ENCODE measurements around the gene ELF1.
"Not testable (repeated sequence)": the region's sequence is repeated elsewhere in the genome, so short reads cannot be mapped to it uniquely, and the experiment has no call there.

DNA sequence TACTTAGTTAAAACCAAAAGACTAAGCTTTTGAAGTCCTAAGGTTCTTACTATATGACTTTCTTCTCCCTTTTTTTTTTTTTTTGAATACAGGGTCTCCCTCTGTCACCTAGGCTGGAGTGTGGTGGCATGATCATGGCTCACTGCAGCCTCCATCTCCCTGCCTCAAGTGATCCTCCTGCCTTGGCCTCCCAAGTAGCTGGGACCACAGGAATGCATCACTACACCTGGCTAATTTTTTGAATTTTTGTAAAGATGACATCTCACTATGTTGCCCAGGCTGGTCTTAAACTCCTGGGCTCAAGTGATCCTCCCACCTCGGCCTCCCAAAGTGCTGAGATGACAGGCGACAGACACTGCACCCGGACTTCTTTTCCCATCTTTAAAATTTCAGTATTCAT, 89.2 kb downstream of the ELF1 start:
- TF ChIP-seq, protein P1, sequence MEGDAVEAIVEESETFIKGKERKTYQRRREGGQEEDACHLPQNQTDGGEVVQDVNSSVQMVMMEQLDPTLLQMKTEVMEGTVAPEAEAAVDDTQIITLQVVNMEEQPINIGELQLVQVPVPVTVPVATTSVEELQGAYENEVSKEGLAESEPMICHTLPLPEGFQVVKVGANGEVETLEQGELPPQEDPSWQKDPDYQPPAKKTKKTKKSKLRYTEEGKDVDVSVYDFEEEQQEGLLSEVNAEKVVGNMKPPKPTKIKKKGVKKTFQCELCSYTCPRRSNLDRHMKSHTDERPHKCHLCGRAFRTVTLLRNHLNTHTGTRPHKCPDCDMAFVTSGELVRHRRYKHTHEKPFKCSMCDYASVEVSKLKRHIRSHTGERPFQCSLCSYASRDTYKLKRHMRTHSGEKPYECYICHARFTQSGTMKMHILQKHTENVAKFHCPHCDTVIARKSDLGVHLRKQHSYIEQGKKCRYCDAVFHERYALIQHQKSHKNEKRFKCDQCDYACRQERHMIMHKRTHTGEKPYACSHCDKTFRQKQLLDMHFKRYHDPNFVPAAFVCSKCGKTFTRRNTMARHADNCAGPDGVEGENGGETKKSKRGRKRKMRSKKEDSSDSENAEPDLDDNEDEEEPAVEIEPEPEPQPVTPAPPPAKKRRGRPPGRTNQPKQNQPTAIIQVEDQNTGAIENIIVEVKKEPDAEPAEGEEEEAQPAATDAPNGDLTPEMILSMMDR (conservative IDR thresholded peaks at IDR 0.05 in 1 of 2, IDR thresholded peaks at IDR 0.05 in 1 of 2; ENCODE audit: low read depth in 1 of 2, low read length in 2 of 2): not testable (repeated sequence)
- not testable (repeated sequence) for TF ChIP-seq EZH2 (IDR thresholded peaks at IDR 0.05; ENCODE audit: low read length, missing control alignments)

All from fibroblast of lung (primary cell).